ENCODE measurements around the gene TMPRSS4. TPM values are rescaled to one million over a fixed set of nuclear protein-coding genes. Genes with fewer than 3 reads are reported as not detected.

The TMPRSS4 gene
- total RNA-seq, 1 donor from 2014 or later, result not detected

GRCh38 chr11:118074785-118075184 lies 2.1 kb upstream of the TMPRSS4 start:
- intact Hi-C loops (cut with micrococcal nuclease), result no loop called here
- H3K36me3 Mint-ChIP-seq (ENCODE audit: low read depth), result no peaks in the 10 kb centered on the region
- H3K27ac Mint-ChIP-seq, result no peak overlapping the region
- no peak overlapping the region for H3K4me3 Mint-ChIP-seq
- H3K4me1 Mint-ChIP-seq, result no peaks in the 10 kb centered on the region
- no peaks in the 10 kb centered on the region for H3K9me3 Mint-ChIP-seq
- DNase-seq, result no peak
- peaks cover 18% of the 10 kb centered on the region for H3K27me3 Mint-ChIP-seq

GRCh38 chr11:118078911-118079411 lies 2.1 kb downstream of the TMPRSS4 start:
- Mint-ChIP-seq H3K36me3 (ENCODE audit: low read depth) (no peaks in the 10 kb centered on the region), H3K9me3 (no peaks in the 10 kb centered on the region), H3K4me1 (no peaks in the 10 kb centered on the region), H3K27ac (no peak overlapping the region), H3K4me3 (no peak overlapping the region), H3K27me3 (peaks cover 21% of the 10 kb centered on the region)
- intact Hi-C loops (cut with micrococcal nuclease), result no loop called here
- no peak for DNase-seq

DNA sequence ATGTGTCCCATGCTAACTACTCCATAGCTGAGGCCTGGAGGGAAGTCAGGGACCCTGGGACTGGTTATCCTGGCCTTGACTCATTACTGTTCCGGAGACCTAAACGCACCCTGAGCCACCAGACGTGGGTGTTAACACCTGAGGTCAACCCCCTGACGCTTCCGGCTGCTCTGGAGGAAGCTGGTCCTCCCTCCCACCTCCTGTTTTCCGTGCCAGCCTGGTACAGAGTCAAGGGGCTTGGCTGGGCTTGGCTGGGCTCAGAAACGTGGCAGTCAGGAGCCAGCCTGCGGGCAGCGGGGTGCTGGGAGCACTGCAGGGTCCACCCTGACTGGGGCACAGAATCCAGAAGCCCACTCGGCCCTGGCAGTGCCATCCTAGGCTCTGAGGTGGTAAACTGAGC lies 2.6 kb downstream of the TMPRSS4 start:
- intact Hi-C loops (cut with micrococcal nuclease), result no loop called here
- Mint-ChIP-seq H3K4me3 (no peak overlapping the region), H3K36me3 (ENCODE audit: low read depth) (no peaks in the 10 kb centered on the region), H3K27ac (no peak overlapping the region), H3K4me1 (no peaks in the 10 kb centered on the region), H3K9me3 (no peaks in the 10 kb centered on the region), H3K27me3 (peaks cover 18% of the 10 kb centered on the region)
- no peak for DNase-seq

- Mint-ChIP-seq H3K36me3 (ENCODE audit: low read depth) (no peaks in the 10 kb centered on the region), H3K4me1 (no peaks in the 10 kb centered on the region), H3K9me3 (no peaks in the 10 kb centered on the region), H3K27me3 (peaks cover 14% of the 10 kb centered on the region), H3K27ac (no peak overlapping the region), H3K4me3 (no peak overlapping the region)
- intact Hi-C loops (cut with micrococcal nuclease), result no loop called here
- DNase-seq, result no peak
These were observed 3.4 kb downstream of the TMPRSS4 start for GRCh38 chr11:118080296-118080695.

GRCh38 chr11:118081241-118081958 lies 4.5 kb downstream of the TMPRSS4 start:
- H3K9me3 Mint-ChIP-seq, result peaks cover 3% of the 10 kb centered on the region
- DNase-seq, result no peak
- H3K27ac Mint-ChIP-seq, result no peak overlapping the region

GRCh38 chr11:118082880-118083552 lies 6.1 kb downstream of the TMPRSS4 start:
- peaks cover 12% of the 10 kb centered on the region for H3K27me3 Mint-ChIP-seq
- H3K36me3 Mint-ChIP-seq (ENCODE audit: low read depth), result no peaks in the 10 kb centered on the region
- peaks cover 5% of the 10 kb centered on the region for H3K9me3 Mint-ChIP-seq
- intact Hi-C loops (cut with micrococcal nuclease), result no loop called here
- no peak overlapping the region for H3K4me3 Mint-ChIP-seq
- DNase-seq, result no peak
- H3K27ac Mint-ChIP-seq, result no peak overlapping the region
- no peaks in the 10 kb centered on the region for H3K4me1 Mint-ChIP-seq

More at GRCh38 chr11:118081241-118081958, 4.5 kb downstream of the TMPRSS4 start:
- H3K4me1 Mint-ChIP-seq, result no peaks in the 10 kb centered on the region
- H3K4me3 Mint-ChIP-seq, result no peak overlapping the region
- intact Hi-C loops (cut with micrococcal nuclease), result no loop called here
- H3K36me3 Mint-ChIP-seq (ENCODE audit: low read depth), result no peaks in the 10 kb centered on the region
- H3K27me3 Mint-ChIP-seq, result peaks cover 12% of the 10 kb centered on the region

DNA sequence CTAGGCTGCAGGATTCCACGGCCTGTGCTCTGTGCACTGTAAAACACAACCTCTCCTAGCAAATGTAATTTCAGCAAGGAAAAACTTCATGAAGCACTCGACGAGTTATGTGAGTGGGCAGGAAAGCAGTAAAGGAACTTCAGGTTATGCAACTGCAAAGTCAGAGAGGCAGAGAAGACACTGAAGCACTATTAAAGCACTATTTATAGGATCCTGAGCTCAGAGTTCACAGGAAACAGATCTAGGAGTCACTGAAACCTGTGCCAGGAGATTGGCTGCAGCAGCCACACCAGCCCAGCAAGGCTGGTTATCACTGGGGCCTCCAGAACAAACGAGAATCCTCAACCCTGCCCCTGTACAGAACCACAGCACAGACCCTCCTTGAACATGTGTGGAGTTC lies 7.4 kb downstream of the TMPRSS4 start:
- H3K4me3 Mint-ChIP-seq, result no peak overlapping the region
- peaks cover 10% of the 10 kb centered on the region for H3K27me3 Mint-ChIP-seq
- no peak overlapping the region for H3K27ac Mint-ChIP-seq
- peaks cover 1% of the 10 kb centered on the region for H3K36me3 Mint-ChIP-seq (ENCODE audit: low read depth)
- DNase-seq, result no peak
- H3K9me3 Mint-ChIP-seq, result peaks cover 12% of the 10 kb centered on the region
- no peaks in the 10 kb centered on the region for H3K4me1 Mint-ChIP-seq
- intact Hi-C loops (cut with micrococcal nuclease), result no loop called here

GRCh38 chr11:118084656-118085055 lies 7.8 kb downstream of the TMPRSS4 start:
- intact Hi-C loops (cut with micrococcal nuclease), result no loop called here
- peaks cover 10% of the 10 kb centered on the region for H3K27me3 Mint-ChIP-seq
- H3K27ac Mint-ChIP-seq, result no peak overlapping the region
- no peak overlapping the region for H3K4me3 Mint-ChIP-seq
- DNase-seq, result no peak
- no peaks in the 10 kb centered on the region for H3K4me1 Mint-ChIP-seq
- H3K9me3 Mint-ChIP-seq, result peaks cover 16% of the 10 kb centered on the region
- H3K36me3 Mint-ChIP-seq (ENCODE audit: low read depth), result peaks cover 1% of the 10 kb centered on the region

- DNase-seq, result no peak
- intact Hi-C loops (cut with micrococcal nuclease), result no loop called here
- H3K4me1 Mint-ChIP-seq, result no peaks in the 10 kb centered on the region
- no peak within 1 kb of the TSS for H3K4me3 Mint-ChIP-seq
- peaks cover 16% of the 10 kb centered on the region for H3K9me3 Mint-ChIP-seq
- H3K27ac Mint-ChIP-seq, result no peak within 1 kb of the TSS
- peaks cover 1% of the 10 kb centered on the region for H3K36me3 Mint-ChIP-seq (ENCODE audit: low read depth)
- H3K27me3 Mint-ChIP-seq, result peaks cover 11% of the 10 kb centered on the region
These were observed 10.3 kb downstream of the TMPRSS4 start, which contains the start of gene SMIM35 for GRCh38 chr11:118086913-118087768. SMIM35 (minus strand) TSS chr11:118086963; CDS start chr11:118086757, 206 bp downstream.

GRCh38 chr11:118087931-118088330 lies 11.1 kb downstream of the TMPRSS4 start:
- Mint-ChIP-seq H3K27ac (no peak overlapping the region), H3K4me3 (no peak overlapping the region), H3K27me3 (peaks cover 11% of the 10 kb centered on the region), H3K4me1 (no peaks in the 10 kb centered on the region), H3K36me3 (ENCODE audit: low read depth) (peaks cover 1% of the 10 kb centered on the region), H3K9me3 (peaks cover 16% of the 10 kb centered on the region)
- intact Hi-C loops (cut with micrococcal nuclease), result no loop called here
- no peak for DNase-seq

DNA sequence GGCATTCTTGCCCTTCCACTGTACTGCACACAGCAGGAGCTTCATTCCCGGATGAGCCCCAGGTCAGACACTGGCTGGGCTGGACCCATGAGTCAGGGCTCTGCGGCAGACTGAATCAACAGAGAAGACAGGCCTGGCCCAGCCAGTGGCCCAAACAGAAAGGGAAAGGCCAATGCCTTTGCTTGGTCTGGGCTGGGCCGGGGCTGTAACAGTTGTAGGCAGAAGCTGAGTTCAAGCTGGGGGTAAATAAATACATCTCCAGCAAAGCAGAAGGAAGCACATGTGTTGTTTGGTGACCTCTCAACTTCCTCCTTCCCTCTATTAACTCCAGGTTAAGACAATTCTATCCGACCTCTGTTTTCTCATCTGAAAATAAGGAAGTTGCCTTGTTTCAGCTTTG lies 11.7 kb downstream of the TMPRSS4 start:
- Mint-ChIP-seq H3K4me3 (no peak overlapping the region), H3K9me3 (peaks cover 16% of the 10 kb centered on the region), H3K27me3 (peaks cover 7% of the 10 kb centered on the region), H3K36me3 (ENCODE audit: low read depth) (peaks cover 1% of the 10 kb centered on the region), H3K27ac (no peak overlapping the region), H3K4me1 (no peaks in the 10 kb centered on the region)
- DNase-seq, result no peak
- intact Hi-C loops (cut with micrococcal nuclease), result no loop called here

DNA sequence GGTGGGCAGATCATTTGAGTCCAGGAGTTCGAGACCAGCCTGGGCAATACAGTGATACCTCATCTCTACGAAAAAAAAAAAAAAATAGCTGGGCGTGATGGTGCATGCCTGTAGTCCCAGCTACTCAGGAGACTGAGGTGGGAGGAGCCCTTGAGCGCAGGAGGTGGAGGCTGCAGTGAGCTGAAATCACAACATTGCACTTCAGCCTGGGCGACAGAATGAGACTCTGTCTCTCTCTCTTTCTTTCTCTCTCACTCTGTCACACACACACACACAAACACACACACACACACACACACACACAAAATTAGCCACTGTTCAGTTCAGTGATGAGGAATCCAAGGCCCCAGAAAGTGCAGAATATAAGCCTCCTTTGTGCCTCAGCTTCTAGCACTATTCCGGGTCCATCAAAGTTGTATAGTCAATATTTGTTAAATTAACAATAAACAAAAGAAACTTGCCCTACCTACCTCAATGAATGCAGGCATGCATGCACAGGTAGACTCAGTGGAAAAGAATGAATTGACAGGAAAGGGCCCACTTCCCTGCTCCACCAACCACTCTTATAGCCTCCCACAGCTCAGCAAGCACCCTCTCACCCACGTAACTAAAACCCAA lies 13.8 kb downstream of the TMPRSS4 start:
- intact Hi-C loops (cut with micrococcal nuclease), result no loop called here

DNA sequence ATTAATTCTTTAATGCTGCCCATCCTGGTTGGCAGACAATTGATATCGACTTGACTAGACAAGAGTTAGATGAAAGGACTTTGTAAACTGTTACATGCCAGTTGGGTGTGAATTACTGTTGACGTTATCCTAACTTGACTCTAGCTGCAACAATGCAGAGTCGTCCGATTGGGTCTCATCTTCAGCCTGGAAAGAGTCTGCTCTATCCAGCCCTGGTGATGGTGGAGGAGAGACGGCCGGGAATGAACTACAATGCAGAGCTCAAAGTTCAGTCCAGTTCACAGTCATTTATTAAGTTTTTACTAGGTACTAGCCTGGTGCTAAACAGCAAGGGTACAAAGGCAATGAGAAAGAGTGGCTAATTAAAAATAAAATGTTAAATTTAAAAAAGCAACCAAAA lies 14.8 kb downstream of the TMPRSS4 start:
- no peak for DNase-seq
- Mint-ChIP-seq H3K4me1 (no peaks in the 10 kb centered on the region), H3K9me3 (peaks cover 11% of the 10 kb centered on the region), H3K27ac (no peak overlapping the region), H3K36me3 (ENCODE audit: low read depth) (peaks cover 1% of the 10 kb centered on the region), H3K27me3 (peaks cover 25% of the 10 kb centered on the region), H3K4me3 (no peak overlapping the region)
- intact Hi-C loops (cut with micrococcal nuclease), result no loop called here

More for the DNA sequence above, 13.8 kb downstream of the TMPRSS4 start:
- Mint-ChIP-seq H3K36me3 (ENCODE audit: low read depth) (peaks cover 1% of the 10 kb centered on the region), H3K4me1 (no peaks in the 10 kb centered on the region), H3K27me3 (peaks cover 19% of the 10 kb centered on the region), H3K9me3 (peaks cover 16% of the 10 kb centered on the region), H3K4me3 (no peak overlapping the region), H3K27ac (no peak overlapping the region)
- no peak for DNase-seq

Data from activated CD4-positive, alpha-beta T cell treated with anti-CD3 and anti-CD28 coated beads, Interleukin-2, amount 10 ng/mL, durations not matched to agents 24 days and 14 days (primary cell).